Lower leg skin (tissue), 4 donors: ENCODE measurements around the gene MGLL. TPM values are rescaled to one million over a fixed set of nuclear protein-coding genes. Genes with fewer than 3 reads are reported as not detected.

ENCODE experiments used
- DNase-seq, 2 donors: peaks; one replicate each; pipeline ENCODE4 v3.0.0-alpha.2; 2019; ENCODE audit warnings: low spot score in 2 of 2
- H3K4me3 ChIP-seq: fragments of 200-600 bp; sonication (generic); 2 replicates; pipeline ENCODE4 v1.5.1; 2017; ENCODE audit warnings: mild to moderate bottlenecking, low read depth; ENCODE audit not compliant: poor library complexity, severe bottlenecking
- POLR2A ChIP-seq, 2 donors: fragments of 450-650 bp; IDR thresholded peaks; one replicate each; pipeline ENCODE4 v1.6.1; 2016 to 2017; ENCODE audit warnings: antibody characterized with exemption in 2 of 2, mild to moderate bottlenecking in 1 of 2, moderate library complexity in 1 of 2
- WGBS, 2 donors: methylation state at CpG; one replicate each; pipeline ENCODE4 v1.1.5; 2018; 5-methylcytosine and 5-hydroxymethylcytosine counted together
- intact Hi-C: fragments of 100-400 bp; cut with DNase I; formaldehyde crosslinking; loops from one replicate; pipeline ENCODE4 v1.15.0; 2023; ENCODE audit warnings: low total_unique reads
- total RNA-seq, 4 donors: library from RNA; depleted of rRNA; stranded (reverse); fragments of >200 nt; gene quantifications; one replicate each; pipeline ENCODE4 v1.1.0, GENCODE V29; 2016
- TF ChIP-seq, protein P1 (sequence below), 3 donors: fragments of 450-650 bp; IDR thresholded peaks; one replicate each; pipeline ENCODE4 v1.5.1; 2016; ENCODE audit warnings: antibody characterized with exemption in 3 of 3, mild to moderate bottlenecking in 3 of 3, moderate library complexity in 2 of 3

MGLL gene
- total RNA-seq, 4 donors from 2014 or later, result 44.0 to 57.4 (median 48.0) TPM

DNA sequence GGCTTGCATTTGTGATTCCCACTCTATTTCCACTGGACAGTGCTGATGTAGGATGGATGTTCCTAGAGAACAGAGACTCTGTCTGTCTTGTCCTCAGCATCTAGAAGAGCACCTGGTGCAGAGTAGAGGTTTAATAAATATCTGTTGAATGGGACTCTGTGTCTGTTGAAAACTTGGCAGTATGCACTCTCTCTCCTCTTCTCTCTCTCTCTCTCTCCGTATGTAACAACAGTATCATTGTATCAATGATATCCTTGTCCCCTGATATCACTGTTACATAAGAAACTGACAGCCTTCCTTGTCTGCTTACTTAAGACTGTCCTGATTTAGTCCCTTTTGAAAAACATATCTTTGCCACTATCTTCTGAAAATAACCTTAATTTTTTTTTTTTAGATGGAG, 24.3 kb upstream of the MGLL start:
- intact Hi-C loops, result no loop called here
- no peak for DNase-seq
- TF ChIP-seq, protein P1, sequence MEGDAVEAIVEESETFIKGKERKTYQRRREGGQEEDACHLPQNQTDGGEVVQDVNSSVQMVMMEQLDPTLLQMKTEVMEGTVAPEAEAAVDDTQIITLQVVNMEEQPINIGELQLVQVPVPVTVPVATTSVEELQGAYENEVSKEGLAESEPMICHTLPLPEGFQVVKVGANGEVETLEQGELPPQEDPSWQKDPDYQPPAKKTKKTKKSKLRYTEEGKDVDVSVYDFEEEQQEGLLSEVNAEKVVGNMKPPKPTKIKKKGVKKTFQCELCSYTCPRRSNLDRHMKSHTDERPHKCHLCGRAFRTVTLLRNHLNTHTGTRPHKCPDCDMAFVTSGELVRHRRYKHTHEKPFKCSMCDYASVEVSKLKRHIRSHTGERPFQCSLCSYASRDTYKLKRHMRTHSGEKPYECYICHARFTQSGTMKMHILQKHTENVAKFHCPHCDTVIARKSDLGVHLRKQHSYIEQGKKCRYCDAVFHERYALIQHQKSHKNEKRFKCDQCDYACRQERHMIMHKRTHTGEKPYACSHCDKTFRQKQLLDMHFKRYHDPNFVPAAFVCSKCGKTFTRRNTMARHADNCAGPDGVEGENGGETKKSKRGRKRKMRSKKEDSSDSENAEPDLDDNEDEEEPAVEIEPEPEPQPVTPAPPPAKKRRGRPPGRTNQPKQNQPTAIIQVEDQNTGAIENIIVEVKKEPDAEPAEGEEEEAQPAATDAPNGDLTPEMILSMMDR (IDR thresholded peaks at IDR 0.05), result no peak
- no peak for TF ChIP-seq POLR2A (IDR thresholded peaks at IDR 0.05)
- WGBS, 2 donors, result 63 to 72% methylated on average over 1 of the region's 1 CpG
- no peak overlapping the region for H3K4me3 ChIP-seq

- intact Hi-C loops, result no loop called here
Measured at GRCh38 chr3:127844326-127844942, 22.1 kb upstream of the MGLL start.

DNA sequence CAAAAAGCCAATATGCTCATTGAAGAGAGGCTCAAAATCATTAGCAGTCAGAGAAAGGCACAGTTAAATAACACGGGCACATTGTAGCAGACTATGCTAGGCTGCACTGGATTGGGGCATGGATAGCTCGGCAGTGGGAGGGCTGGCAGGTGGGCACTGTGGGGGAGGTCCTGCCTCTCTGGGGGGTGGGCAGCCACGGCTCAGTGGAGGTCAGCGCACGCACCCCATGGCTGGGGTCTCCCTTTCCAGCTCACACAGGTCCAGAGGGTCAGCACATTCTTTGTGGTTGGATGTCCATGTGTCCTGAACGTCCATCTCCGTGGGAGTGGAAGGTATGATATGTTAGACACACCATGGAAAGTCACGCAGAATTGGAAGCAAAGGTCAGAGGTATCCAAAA, 18.4 kb upstream of the MGLL start:
- no peak overlapping the region for H3K4me3 ChIP-seq
- TF ChIP-seq, protein P1 (IDR thresholded peaks at IDR 0.05), result no peak
- TF ChIP-seq POLR2A (IDR thresholded peaks at IDR 0.05), result no peak
- WGBS, 2 donors, result 85 to 89% methylated on average over 8 of the region's 8 CpGs
- peak in 1 of 2 donors; percentile 45 for DNase-seq
- intact Hi-C loops, result no loop called here

More at GRCh38 chr3:127844326-127844942, 22.1 kb upstream of the MGLL start:
- no peak for DNase-seq
- TF ChIP-seq, protein P1 (IDR thresholded peaks at IDR 0.05), result no peak
- no peak for TF ChIP-seq POLR2A (IDR thresholded peaks at IDR 0.05)
- no peak overlapping the region for H3K4me3 ChIP-seq
- 92 to 93% methylated on average over 6 of the region's 6 CpGs for WGBS, 2 donors

DNA sequence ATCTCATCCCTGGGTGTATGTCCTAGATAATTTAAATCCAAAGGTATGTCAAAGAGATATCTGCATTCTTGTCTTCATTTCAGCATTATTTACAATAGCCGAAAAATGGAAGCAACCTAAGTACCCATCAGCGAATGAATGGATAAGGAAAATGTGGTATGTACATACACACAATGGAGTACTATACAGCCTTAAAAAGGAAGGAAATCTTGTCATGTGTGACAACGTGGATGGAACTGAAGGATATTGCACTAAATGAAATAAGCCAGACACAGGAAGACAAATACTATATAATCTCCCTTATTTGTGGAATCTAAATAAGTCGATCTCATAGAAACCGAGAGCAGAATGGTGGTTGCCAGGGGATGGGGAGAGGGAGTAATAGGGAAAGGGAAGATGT, 16.8 kb upstream of the MGLL start:
- TF ChIP-seq, protein P1 (IDR thresholded peaks at IDR 0.05), result no peak
- TF ChIP-seq POLR2A (IDR thresholded peaks at IDR 0.05), result no peak
- 91 to 95% methylated on average over 5 of the region's 5 CpGs for WGBS, 2 donors
- DNase-seq, result no peak
- intact Hi-C loops, result no loop called here
- no peak overlapping the region for H3K4me3 ChIP-seq

DNA sequence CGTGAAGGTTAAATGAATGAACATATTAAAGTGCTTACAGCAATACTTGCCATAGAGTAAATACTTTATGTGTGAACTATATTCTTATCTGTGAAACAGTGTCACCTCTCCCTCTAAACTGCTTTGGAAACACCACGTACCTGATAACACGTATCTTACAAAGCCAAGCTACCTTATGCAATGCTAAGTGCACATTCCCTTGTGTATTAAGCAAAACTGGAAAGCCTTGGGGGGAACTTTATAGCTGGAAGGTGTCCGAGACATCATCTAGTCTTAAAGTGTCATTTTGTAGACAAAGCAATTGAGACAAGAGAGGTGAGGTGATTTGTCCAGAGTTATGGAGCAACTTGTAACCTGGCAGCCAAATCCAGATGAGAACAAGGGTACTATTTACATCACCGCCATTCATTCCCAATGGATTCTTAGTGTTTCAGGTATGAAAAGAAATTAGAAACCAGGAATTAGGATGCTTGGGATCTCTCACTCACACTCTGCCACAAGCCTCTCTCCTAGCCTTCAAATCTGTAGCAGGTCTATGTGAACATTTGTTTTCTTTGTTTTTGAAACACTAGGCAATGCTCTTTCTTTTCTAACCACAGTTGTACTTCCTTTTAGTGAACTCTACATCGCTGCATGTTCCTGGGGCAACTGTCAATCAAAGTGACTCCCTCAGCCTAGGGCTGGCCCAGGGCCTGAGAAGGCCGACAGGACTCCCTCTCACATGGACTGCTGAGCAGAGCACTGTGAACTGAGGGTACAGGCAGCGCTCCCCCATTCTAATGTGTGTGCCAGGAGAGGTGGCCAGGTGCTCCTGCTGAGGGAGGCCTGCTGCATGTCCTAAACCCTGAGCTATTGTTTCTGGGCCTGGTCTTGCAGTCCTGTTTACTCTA, 13.9 kb upstream of the MGLL start:
- intact Hi-C loops, result no loop called here
- TF ChIP-seq, protein P1 (IDR thresholded peaks at IDR 0.05), result no peak
- TF ChIP-seq POLR2A (IDR thresholded peaks at IDR 0.05), result no peak
- 80 to 87% methylated on average over 8 of the region's 8 CpGs for WGBS, 2 donors
- DNase-seq, result peak in 1 of 2 donors; percentile 5
- H3K4me3 ChIP-seq, result no peak overlapping the region
